Mammary epithelial cell (primary cell): ENCODE data around the gene MYCN.

Source experiments
- EZH2 ChIP-seq: IDR thresholded peaks from 2 replicates; pipeline ENCODE4 v1.6.1; 2012; ENCODE audit warnings: low read length, inconsistent platforms, borderline replicate concordance
- TF ChIP-seq, protein P1 (sequence below), 2 donors: IDR thresholded peaks in 1 of 2; conservative IDR thresholded peaks in 1 of 2; 2 replicates each; pipeline ENCODE4 v1.5.1; 2011 to 2012; ENCODE audit warnings: inconsistent platforms in 2 of 2, low read length in 2 of 2, mild to moderate bottlenecking in 2 of 2, control low read depth in 1 of 2, low read depth in 1 of 2; ENCODE audit not compliant: insufficient read depth in 1 of 2; ENCODE audit errors: extremely low read depth in 1 of 2

- TF ChIP-seq, protein P1, sequence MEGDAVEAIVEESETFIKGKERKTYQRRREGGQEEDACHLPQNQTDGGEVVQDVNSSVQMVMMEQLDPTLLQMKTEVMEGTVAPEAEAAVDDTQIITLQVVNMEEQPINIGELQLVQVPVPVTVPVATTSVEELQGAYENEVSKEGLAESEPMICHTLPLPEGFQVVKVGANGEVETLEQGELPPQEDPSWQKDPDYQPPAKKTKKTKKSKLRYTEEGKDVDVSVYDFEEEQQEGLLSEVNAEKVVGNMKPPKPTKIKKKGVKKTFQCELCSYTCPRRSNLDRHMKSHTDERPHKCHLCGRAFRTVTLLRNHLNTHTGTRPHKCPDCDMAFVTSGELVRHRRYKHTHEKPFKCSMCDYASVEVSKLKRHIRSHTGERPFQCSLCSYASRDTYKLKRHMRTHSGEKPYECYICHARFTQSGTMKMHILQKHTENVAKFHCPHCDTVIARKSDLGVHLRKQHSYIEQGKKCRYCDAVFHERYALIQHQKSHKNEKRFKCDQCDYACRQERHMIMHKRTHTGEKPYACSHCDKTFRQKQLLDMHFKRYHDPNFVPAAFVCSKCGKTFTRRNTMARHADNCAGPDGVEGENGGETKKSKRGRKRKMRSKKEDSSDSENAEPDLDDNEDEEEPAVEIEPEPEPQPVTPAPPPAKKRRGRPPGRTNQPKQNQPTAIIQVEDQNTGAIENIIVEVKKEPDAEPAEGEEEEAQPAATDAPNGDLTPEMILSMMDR (conservative IDR thresholded peaks at IDR 0.05 in 1 of 2, IDR thresholded peaks at IDR 0.05 in 1 of 2; ENCODE audit: extremely low read depth in 1 of 2, insufficient read depth in 1 of 2, low read depth in 1 of 2, low read length in 2 of 2), result no peak
- no peak for TF ChIP-seq EZH2
Observed at GRCh38 chr2:15969214-15969613, 28.9 kb downstream of the MYCN start.
